ENCODE results near the gene UTY.

UTY gene

DNA sequence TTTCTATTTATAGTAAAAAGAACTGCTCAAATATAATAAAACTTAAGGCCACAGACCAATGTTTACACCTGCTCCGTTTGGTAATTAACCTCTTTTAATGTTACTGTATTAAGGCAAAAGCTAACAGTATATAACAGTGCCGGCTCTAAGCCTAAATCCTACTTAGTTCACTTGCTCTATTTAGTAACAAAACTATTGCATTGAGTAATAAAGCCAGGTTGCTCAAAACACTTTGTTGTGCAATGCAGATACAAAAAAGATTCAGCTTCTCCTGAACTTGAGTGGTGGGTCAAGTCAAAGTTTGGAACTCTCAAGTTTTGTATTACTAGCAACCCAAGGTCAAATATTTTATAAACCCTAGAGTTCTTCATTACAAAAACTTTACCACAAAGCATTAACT lies 116.2 kb downstream of the UTY start:
- TF ChIP-seq ZNF274 (IDR thresholded peaks at IDR 0.05; ENCODE audit: low read depth, low read length) = no peak
- no peak overlapping the region for H3K4me3 ChIP-seq (ENCODE audit: low read length)

DNA sequence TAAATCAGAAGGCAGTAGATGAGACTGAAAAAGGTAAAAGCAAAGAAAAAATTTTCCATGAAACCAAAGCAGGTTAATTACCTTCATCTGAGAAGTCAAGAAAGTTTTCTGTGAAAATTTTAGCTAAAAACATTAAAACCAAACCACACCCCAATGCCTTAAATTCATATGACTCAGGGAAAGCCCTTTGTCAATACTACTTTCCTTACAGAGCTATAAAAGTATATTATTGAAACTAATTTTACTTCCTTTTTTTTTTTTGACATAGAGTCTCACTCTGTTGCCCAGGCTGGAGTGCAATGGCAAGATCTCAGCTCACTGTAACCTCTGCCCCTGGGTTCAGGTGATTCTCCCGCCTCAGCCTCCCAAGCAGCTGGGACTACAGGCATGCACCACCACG lies 117.2 kb downstream of the UTY start:
- no peak for TF ChIP-seq ZNF274 (IDR thresholded peaks at IDR 0.05; ENCODE audit: low read depth, low read length)
- no peak overlapping the region for H3K4me3 ChIP-seq (ENCODE audit: low read length)

DNA sequence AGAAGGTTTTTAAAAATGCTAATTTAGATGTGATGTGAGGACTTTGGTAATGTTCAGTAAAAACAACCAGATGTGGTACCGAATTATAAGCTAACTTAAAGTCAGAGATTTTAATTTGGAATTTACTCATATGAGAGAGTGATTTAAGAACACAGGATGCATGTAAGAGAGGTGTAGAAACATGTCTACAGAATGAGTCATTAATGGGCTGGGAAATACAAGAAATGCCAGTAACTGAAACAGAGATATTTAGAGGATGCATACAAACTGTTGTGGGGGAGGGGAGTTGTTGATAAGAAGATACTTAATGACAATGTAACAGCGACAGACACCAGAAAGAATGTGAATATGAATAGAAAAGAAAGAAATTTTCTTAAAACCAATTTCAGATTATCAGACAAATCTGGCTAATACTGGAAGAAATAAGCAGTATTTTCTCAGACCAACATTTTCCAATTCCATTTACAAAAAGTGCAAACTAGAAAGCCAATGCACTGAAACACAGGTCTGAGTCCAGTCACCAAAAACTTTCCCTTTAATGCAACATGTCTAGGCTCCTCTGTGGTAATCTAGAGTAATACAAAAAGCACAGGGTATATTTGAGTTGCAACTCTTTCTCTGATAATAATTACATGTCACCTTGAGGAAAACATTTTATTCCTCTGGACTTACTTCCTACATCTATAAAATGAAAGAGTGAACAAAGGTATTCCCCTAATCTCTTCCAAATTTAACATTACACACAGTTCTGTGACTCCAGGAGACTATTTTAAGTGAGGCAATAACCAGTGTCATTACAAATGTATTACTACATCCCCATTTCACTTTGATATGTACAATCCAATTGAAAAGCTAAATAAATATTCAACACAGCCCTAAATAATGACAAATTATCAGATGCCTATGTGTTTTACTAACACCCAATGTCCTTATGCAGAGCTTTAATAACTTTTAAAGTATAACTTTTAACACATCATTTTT lies 117.9 kb downstream of the UTY start:
- no peak overlapping the region for H3K4me3 ChIP-seq (ENCODE audit: low read length)
- no peak for TF ChIP-seq ZNF274 (IDR thresholded peaks at IDR 0.05; ENCODE audit: low read depth, low read length)

DNA sequence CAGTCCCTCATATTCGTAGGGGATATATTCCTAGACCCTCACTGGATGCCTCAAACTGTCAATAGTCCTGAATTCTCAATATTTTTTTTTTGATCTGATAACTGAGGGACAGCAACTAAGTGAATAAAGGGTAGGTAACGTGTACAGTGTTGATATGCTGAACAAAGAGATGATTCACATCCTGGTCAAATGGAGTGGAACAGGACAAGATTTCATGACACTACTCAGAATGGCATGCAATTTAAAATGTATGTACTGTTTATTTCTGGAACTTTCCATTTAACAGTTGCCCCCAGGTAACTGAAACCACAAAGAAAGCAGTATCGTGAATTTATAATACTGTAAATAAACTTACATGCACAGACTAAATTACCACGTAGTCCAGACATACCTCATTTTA lies 128.4 kb downstream of the UTY start:
- no peak overlapping the region for H3K4me3 ChIP-seq (ENCODE audit: low read length)
- no peak for TF ChIP-seq ZNF274 (IDR thresholded peaks at IDR 0.05; ENCODE audit: low read depth, low read length)

DNA sequence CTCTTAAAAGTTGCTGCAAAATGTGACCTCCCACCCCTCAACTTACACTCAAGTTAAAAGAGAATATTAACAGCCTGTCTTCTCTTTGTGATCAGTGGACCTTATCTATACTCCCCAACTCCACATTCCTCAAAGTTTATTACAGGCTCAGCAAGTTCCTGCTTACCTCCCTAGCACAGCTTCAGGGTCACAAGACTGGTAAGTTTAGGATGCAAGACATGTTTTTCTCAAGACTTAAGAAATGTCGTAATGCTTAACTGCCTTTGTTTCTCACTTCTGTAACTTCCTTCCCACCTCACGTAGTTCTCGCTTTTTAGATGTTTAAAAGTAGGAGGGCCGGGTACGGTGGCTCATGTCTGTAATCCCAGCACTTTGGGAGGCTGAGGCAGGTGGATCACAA lies 132.7 kb downstream of the UTY start:
- H3K4me3 ChIP-seq (ENCODE audit: low read length) = no peak overlapping the region
- no peak for TF ChIP-seq ZNF274 (IDR thresholded peaks at IDR 0.05; ENCODE audit: low read depth, low read length)

DNA sequence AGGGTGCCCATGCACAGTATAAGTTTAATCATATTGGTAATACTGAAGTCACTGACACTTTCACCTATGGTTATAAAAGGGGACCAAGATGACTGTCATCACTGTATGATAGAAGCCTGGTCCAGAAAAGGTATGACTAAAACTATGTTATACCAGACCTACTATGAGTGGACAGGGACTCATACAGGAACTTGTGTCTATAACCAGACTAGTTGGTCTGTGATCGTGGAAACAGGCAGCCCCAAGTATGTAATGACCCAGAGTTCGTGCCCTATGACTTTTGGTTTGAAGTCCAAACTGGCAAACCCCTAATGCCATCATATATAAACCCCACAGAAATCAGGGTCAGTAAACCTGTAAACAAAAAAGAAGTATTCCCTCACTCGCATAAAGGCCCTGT lies 134.3 kb downstream of the UTY start:
- TF ChIP-seq ZNF274 (IDR thresholded peaks at IDR 0.05; ENCODE audit: low read depth, low read length) = no peak
- no peak overlapping the region for H3K4me3 ChIP-seq (ENCODE audit: low read length)

DNA sequence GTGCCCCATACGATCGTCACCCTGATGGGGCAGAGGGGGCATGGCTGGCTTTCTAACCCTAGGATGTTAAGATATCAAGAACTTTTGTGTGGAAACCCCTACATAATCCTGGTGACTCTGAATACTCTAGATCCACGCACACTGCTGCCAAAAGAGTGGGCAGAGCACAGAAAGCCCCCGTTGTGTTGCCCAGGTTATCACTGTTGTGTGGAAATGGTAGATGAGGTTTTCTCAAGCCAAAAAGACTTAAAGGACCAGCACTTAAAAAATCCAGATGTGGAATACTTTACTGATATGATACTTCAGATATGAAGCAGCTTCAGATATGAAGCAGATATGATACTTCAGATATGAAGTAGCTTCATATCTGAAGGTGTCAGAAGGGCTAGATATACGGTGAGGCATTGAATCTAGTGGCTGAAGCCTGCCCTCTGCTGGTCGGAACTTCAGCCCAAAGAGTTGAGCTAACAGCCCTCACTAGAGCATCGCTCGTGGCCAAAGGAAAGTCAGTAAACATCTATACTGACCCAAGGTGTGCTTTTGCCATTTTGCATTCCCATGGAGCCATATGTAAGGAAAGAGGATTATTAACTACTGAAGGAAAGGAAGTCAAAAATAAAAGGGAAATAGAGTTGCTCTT lies 136.4 kb downstream of the UTY start:
- no peak for TF ChIP-seq ZNF274 (IDR thresholded peaks at IDR 0.05; ENCODE audit: low read depth, low read length)
- no peak overlapping the region for H3K4me3 ChIP-seq (ENCODE audit: low read length)

DNA sequence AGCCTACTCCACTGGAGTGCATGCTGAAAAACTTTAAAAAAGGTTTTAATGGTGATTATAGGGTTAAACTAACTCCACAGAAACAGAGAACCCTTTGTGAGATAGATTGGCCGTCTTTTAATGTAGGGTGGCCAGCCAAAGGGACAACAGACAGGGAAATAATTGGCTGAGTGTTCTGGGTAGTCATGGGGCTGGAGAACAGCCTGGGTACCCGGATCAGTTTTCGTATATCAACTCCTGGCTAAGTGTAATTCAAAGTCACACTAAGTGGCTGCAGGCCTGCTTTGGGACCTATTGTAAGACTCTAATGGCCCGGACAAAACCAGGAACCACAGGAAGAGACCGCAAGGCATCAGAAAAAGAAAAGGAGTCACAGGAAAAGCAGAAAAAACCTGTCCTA lies 139.9 kb downstream of the UTY start:
- TF ChIP-seq ZNF274 (IDR thresholded peaks at IDR 0.05; ENCODE audit: low read depth, low read length) = no peak
- no peak overlapping the region for H3K4me3 ChIP-seq (ENCODE audit: low read length)

DNA sequence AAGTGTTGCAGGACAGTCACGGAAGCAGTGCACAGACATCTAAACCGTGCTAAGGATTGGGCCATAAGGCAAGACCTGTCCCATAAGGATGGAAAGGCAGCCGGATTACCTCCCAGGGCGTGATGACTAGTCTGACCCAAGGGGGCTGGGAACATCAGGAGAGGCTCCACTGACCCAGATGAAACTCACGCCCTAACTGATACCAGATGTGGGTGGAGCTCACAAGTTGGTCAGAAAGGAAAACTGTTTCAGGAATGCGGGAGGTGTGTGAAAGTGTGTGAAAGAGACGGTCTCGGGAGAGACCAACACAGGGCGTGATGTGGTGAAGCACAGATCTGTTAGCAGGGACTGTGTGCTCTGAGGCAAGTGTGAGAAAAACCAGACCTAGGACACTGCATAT lies 140.5 kb downstream of the UTY start:
- no peak for TF ChIP-seq ZNF274 (IDR thresholded peaks at IDR 0.05; ENCODE audit: low read depth, low read length)

DNA sequence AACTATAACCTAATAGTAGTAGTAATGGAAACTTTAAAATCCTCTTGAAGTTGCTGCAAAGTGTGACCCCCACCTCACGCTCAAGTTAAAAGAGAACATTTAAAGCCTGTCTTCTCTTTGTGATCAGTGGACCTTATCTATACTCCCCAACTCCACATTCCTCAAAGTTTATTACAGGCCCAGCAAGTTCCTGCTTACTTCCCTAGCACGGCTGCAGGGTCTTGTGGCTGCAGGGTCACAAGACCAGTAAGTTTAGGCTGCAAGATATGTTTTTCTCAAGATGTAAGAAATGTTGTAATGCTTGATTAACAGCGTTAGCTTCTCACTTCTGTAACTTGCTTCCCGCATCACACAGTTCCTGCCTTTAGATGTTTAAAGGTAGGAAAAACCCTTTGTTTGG lies 141.1 kb downstream of the UTY start:
- no peak for TF ChIP-seq ZNF274 (IDR thresholded peaks at IDR 0.05; ENCODE audit: low read depth, low read length)

More for the DNA sequence above, 140.5 kb downstream of the UTY start:
- H3K4me3 ChIP-seq (ENCODE audit: low read length) = no peak overlapping the region

DNA sequence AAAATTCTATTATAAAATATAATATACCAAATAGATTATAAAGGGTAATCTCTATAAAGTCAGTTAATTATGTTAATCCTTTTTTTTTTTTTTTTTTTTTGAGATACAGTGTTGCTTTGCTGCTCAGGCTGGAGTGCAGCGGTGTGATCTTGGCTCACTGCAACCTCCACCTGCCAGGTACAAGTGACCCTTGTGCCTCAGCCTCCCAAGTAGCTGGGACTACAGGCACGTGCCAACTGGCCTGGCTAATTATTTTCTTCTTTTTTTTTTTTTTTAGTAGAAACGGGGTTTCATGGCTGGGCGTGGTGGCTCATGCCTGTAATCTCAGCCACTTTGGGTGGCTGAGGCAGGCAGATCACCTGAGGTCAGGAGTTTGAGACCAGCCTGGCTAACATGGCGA lies 141.9 kb downstream of the UTY start:
- no peak overlapping the region for H3K4me3 ChIP-seq (ENCODE audit: low read length)
- TF ChIP-seq ZNF274 (IDR thresholded peaks at IDR 0.05; ENCODE audit: low read depth, low read length) = no peak

More for the DNA sequence above, 141.1 kb downstream of the UTY start:
- H3K4me3 ChIP-seq (ENCODE audit: low read length) = no peak overlapping the region

DNA sequence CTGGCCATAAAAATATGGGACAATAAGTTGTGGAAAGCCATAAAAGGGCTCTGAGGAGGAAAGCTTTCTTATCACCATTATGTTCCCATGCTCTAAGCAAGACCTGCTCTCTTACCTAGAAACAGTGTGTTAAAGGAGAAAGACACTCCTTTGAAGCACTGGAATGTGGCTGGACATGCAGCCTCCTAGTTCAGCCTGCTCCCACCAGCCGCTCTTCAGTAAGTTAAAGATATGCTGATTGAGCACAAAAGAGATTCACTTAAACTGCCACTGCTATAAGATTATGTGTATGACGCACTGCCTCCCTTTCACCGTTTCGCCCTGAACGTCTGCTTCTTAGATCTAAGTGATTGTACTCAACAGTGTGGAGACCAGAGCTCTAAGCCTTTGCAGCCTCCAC lies 146.0 kb downstream of the UTY start:
- no peak overlapping the region for H3K4me3 ChIP-seq (ENCODE audit: low read length)
- no peak for TF ChIP-seq ZNF274 (IDR thresholded peaks at IDR 0.05; ENCODE audit: low read depth, low read length)

DNA sequence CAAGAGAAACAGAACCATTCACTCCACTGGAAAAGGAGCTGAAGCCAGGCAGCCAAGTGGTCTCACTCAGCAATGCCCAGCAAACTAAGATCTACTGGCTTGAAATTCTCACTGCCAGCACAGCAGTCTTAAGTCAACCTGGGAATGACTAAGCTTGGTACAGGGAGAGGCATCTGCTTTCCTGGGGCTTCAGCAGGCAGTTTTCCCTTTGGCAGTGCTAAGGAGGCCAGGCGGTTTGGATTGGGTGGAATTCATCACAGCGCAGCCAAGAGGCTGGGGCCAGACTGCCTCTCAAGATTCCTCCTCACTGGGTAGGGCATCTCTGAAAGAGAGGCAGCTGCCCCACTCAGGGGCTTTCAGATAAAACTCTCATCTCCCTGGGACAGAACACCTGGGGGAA lies 149.2 kb downstream of the UTY start:
- H3K4me3 ChIP-seq (ENCODE audit: low read length) = no peak overlapping the region
- no peak for TF ChIP-seq ZNF274 (IDR thresholded peaks at IDR 0.05; ENCODE audit: low read depth, low read length)

DNA sequence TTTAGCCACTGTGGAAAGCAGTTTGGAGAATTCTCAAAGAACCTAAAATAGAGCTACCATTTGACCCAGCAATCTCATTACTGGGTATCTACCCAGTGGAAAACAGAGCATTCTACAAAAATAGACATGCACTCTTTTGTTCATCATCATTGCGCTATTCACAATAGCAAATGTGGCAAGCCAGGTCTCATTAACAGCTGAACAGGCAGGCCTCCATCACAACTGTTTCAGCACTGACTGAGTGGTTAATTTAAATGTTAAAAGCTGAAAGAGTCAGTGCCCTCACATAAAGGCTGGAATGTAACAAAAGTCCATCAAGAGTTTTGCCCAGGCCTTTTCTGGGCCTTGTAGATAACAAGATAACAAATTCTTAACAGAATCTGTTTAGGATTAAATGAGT lies 166.9 kb downstream of the UTY start:
- no peak overlapping the region for H3K4me3 ChIP-seq (ENCODE audit: low read length)
- no peak for TF ChIP-seq ZNF274 (IDR thresholded peaks at IDR 0.05; ENCODE audit: low read depth, low read length)

DNA sequence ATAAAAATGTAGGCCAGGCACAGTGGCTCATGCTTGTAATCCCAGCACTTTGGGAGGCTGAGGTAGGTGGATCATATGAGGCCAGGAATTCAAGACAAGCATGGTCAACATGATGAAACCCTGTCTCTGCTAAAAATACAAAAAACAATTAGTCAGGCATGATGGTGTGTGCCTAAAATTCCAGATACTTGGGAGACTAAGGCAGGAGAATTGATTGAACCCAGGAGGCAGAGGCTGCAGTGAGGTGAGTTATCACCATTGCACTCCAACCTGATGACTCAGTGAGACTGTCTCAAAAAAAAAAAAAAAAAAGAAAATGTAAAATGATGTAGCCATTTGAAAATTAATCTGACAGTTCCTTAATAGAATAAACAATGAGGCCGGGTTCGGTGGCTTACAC lies 171.9 kb downstream of the UTY start:
- no peak overlapping the region for H3K4me3 ChIP-seq (ENCODE audit: low read length)
- TF ChIP-seq ZNF274 (IDR thresholded peaks at IDR 0.05; ENCODE audit: low read depth, low read length) = no peak
